ENCODE results near the gene ARSG.

GRCh38 chr17:68255731-68256538 is 35.4 kb upstream of the ARSG start:
- TF ChIP-seq POLR2A (IDR thresholded peaks at IDR 0.05; ENCODE audit: low read length), result no peak
- TF ChIP-seq GATA1 (IDR thresholded peaks at IDR 0.05; ENCODE audit: low read depth, low read length), result no peak
